GM12865 (cell line): ENCODE data around the gene FMN1.

Source experiments
- DNase-seq: peaks from one replicate; pipeline ENCODE4 v3.0.0; 2010; ENCODE audit warnings: low read depth
- H3K4me3 ChIP-seq: 2 replicates; pipeline ENCODE4 v1.5.1; 2011; ENCODE audit warnings: mild to moderate bottlenecking, low read depth, low read length, control low read depth
- TF ChIP-seq, protein P1 (sequence below): IDR thresholded peaks from 2 replicates; pipeline ENCODE4 v1.5.1; 2011; ENCODE audit warnings: low read length, control low read depth, low read depth, inconsistent platforms; ENCODE audit not compliant: insufficient read depth; ENCODE audit errors: missing control alignments

Gene FMN1

DNA sequence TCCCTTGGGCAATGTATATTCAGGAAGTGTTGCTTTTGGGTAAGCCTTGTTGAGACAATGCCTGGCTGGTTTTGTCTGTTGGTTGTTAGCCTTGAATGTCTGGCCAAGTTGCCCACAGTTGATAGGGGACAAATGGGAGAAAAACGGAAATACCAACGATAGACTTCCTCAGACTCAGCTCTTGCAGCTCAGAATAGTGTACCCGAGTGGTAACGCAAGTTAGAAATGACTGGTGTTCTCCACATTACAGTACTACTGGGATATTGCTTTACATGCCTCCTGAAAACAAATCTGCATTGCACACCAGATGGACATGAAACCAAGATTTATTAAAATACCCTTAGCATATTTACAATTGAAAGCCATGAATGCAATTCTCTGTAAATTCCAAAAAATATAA, 429.3 kb downstream of the FMN1 start:
- TF ChIP-seq, protein P1, sequence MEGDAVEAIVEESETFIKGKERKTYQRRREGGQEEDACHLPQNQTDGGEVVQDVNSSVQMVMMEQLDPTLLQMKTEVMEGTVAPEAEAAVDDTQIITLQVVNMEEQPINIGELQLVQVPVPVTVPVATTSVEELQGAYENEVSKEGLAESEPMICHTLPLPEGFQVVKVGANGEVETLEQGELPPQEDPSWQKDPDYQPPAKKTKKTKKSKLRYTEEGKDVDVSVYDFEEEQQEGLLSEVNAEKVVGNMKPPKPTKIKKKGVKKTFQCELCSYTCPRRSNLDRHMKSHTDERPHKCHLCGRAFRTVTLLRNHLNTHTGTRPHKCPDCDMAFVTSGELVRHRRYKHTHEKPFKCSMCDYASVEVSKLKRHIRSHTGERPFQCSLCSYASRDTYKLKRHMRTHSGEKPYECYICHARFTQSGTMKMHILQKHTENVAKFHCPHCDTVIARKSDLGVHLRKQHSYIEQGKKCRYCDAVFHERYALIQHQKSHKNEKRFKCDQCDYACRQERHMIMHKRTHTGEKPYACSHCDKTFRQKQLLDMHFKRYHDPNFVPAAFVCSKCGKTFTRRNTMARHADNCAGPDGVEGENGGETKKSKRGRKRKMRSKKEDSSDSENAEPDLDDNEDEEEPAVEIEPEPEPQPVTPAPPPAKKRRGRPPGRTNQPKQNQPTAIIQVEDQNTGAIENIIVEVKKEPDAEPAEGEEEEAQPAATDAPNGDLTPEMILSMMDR: no peak
- H3K4me3 ChIP-seq: no peak overlapping the region
- DNase-seq: peak; percentile 49

DNA sequence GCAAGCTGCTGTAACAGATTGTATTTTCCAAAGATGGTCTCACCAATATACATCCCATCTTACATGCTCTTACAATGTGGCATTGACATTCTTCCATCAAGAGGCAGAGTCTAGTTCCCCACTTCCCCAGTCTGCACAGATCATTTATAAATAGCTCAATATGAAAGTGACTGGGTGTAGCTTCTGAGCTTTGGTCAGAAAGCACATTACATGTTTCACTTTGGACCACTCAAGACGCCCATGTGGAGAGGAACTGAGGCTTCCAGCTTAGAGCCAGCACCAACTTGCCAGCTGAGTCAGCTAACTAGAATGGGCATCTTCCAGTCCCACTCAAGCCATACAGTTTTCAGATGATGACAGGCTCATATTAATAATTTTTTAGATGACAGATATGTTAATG, 431.2 kb downstream of the FMN1 start:
- H3K4me3 ChIP-seq: no peak overlapping the region
- DNase-seq: peak; percentile 71
- TF ChIP-seq, protein P1: no peak

DNA sequence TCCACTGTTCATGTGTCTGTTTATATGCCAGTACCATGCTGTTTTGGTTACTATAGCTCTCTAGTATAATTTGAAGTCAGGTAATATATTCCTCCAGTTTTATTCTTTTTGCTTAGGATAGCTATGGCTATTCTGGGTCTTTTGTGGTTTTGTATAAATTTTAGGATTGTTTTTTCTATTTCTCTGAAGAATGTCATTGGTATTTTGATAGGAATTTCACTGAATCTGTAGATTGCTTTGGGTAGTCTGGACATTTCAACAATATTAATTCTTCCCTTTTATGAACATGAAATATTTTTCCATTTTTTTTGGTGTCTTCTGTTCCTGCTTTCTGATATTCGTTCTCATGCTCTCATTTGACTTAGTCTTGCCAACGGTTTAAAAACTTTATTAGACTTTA, 437.1 kb downstream of the FMN1 start:
- TF ChIP-seq, protein P1: no peak
- no peak overlapping the region for H3K4me3 ChIP-seq
- DNase-seq: no peak

DNA sequence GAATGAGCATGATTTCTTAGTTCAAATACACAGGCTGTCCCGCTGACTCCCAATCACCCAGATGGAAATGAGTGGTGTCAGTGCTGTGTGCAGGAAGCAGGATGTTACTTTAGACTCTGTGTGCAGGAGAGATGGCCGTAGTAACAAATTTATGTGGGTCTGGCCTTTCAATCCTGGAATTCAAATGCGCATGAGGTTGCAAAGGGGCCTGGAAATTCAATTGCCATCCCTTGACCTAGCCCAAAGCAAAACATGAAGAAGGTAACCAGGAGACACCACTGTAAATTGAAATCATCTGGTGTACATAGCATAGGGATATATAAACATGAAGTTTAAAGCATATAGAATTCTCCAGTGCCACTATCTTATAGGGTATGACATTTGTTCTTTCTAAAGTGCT, 443.5 kb downstream of the FMN1 start:
- DNase-seq: no peak
- no peak overlapping the region for H3K4me3 ChIP-seq
- TF ChIP-seq, protein P1: no peak

DNA sequence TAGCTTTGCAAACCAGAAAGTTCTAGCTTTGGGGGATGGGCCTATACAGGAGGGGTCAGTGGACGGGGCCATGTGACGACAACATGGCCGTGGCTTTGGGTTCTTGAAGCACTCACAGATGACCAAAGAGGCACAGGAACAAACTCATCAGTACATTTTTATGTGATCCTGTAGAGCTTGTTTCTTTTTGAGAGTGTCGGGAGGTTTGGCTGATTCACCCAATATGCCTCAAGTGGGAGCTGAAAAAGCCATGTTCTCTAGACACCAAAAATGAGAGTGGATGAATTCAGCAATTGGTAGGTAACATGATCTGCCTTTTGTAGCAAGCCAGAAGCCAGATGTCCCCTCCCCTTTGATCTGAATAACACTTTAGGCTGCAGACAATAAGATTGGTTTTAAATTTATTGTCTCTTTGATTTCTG, 446.6 kb downstream of the FMN1 start:
- TF ChIP-seq, protein P1: no peak
- H3K4me3 ChIP-seq: no peak overlapping the region
- no peak for DNase-seq

DNA sequence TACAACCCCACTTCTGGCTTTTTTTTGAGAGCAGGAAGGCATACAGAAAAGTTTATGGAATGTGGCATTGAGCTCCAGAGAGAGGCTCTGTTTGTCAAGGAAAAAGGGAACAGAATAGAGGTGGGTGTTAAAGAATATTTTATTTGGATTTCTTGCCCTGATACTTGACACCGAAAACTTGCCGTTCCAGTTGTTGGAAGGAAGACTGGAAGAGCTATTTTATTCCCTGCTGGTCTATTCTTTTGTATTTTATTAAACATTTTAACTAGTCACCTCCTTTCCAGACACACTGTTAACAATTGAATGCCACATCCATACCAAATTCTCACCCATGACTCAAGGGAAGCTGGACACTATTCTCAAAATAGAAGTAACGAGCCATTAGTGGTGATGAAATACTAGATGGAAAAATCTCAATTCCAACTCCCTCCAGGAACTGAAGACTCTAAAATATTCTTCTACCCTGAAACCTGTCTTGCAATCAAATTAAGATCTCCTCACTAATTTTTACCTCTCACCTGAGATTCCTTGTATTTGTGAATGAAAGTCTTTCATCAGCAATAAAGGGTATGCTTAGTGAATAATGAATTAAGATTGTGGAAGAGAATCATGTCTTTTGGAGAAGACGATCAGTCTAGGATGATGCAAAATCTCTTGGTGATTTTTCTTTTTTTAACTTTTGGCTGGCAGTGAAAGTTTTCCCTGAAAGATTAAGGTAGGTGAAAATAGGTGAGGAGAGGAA, 448.2 kb downstream of the FMN1 start:
- TF ChIP-seq, protein P1: no peak

More for the DNA sequence above, 448.2 kb downstream of the FMN1 start:
- DNase-seq: no peak
- no peak overlapping the region for H3K4me3 ChIP-seq
